GM12891 (cell line): ENCODE measurements around the gene GOT2.

Source experiments
- POLR2A ChIP-seq: IDR thresholded peaks from 2 replicates; pipeline ENCODE4 v1.6.1; 2011; ENCODE audit warnings: low read depth, low read length, control low read depth
- SPI1 ChIP-seq: IDR thresholded peaks from 2 replicates; pipeline ENCODE4 v1.6.1; 2011; ENCODE audit warnings: low read depth, low read length, control low read depth

GRCh38 chr16:58709333-58709732 is 24.8 kb downstream of the GOT2 start:
- TF ChIP-seq POLR2A (no peak), SPI1 (no peak)
